Activated naive CD4-positive, alpha-beta T cell treated with anti-CD3 and anti-CD28 coated beads, Interleukin-2, amount 50 U/mL, for 24 hours (primary cell): ENCODE results near the gene GARNL3.

Experiments used
- H3K27ac Mint-ChIP-seq: one replicate; pipeline ENCODE4 v1.8.0; 2021; ENCODE audit warnings: mild to moderate bottlenecking, mixed read lengths
- H3K27me3 Mint-ChIP-seq: one replicate; pipeline ENCODE4 v1.8.0; 2021; ENCODE audit warnings: mixed read lengths
- H3K36me3 Mint-ChIP-seq: one replicate; pipeline ENCODE4 v1.8.0; 2021; ENCODE audit warnings: mixed read lengths
- H3K4me1 Mint-ChIP-seq: one replicate; pipeline ENCODE4 v1.8.0; 2021; ENCODE audit warnings: mixed read lengths
- H3K4me3 Mint-ChIP-seq: one replicate; pipeline ENCODE4 v1.8.0; 2021; ENCODE audit warnings: mild to moderate bottlenecking, mixed read lengths
- H3K9me3 Mint-ChIP-seq: one replicate; pipeline ENCODE4 v1.8.0; 2021; ENCODE audit warnings: mixed read lengths

Gene GARNL3

GRCh38 chr9:127422133-127422782, 157.7 kb downstream of the GARNL3 start:
- no peak overlapping the region for H3K27ac Mint-ChIP-seq
- no peaks in the 10 kb centered on the region for H3K9me3 Mint-ChIP-seq
- peaks cover 1% of the 10 kb centered on the region for H3K27me3 Mint-ChIP-seq
- peaks cover 38% of the 10 kb centered on the region for H3K4me1 Mint-ChIP-seq
- peaks cover 10% of the 10 kb centered on the region for H3K36me3 Mint-ChIP-seq
- H3K4me3 Mint-ChIP-seq: no peak overlapping the region

GRCh38 chr9:127422787-127423186, 158.2 kb downstream of the GARNL3 start:
- peaks cover 10% of the 10 kb centered on the region for H3K36me3 Mint-ChIP-seq
- peaks cover 41% of the 10 kb centered on the region for H3K4me1 Mint-ChIP-seq
- no peaks in the 10 kb centered on the region for H3K9me3 Mint-ChIP-seq
- peak overlapping the region; percentile 62 for H3K27ac Mint-ChIP-seq
- peak overlapping the region; percentile 99 for H3K4me3 Mint-ChIP-seq
- peaks cover 1% of the 10 kb centered on the region for H3K27me3 Mint-ChIP-seq

- peak overlapping the region; percentile 99 for H3K4me3 Mint-ChIP-seq
- peaks cover 1% of the 10 kb centered on the region for H3K27me3 Mint-ChIP-seq
- no peaks in the 10 kb centered on the region for H3K9me3 Mint-ChIP-seq
- H3K36me3 Mint-ChIP-seq: peaks cover 14% of the 10 kb centered on the region
- H3K27ac Mint-ChIP-seq: peak overlapping the region; percentile 99
- peaks cover 49% of the 10 kb centered on the region for H3K4me1 Mint-ChIP-seq
Measured at GRCh38 chr9:127423476-127423933, 158.9 kb downstream of the GARNL3 start.

- Mint-ChIP-seq H3K9me3 (no peaks in the 10 kb centered on the region), H3K36me3 (peaks cover 15% of the 10 kb centered on the region), H3K27me3 (no peaks in the 10 kb centered on the region), H3K4me1 (peaks cover 54% of the 10 kb centered on the region), H3K27ac (peak within 1 kb of the TSS; percentile 99), H3K4me3 (peak within 1 kb of the TSS; percentile 99)
Measured at GRCh38 chr9:127423934-127424675, 159.5 kb downstream of the GARNL3 start, which contains the start of gene ZNF79. TSS of gene ZNF79 (plus strand) at chr9:127424382. CDS start at chr9:127424788, 406 bp downstream.

- peaks cover 54% of the 10 kb centered on the region for H3K4me1 Mint-ChIP-seq
- peak overlapping the region; percentile 99 for H3K27ac Mint-ChIP-seq
- no peaks in the 10 kb centered on the region for H3K27me3 Mint-ChIP-seq
- no peaks in the 10 kb centered on the region for H3K9me3 Mint-ChIP-seq
- H3K36me3 Mint-ChIP-seq: peaks cover 15% of the 10 kb centered on the region
- H3K4me3 Mint-ChIP-seq: peak overlapping the region; percentile 99
Measured at GRCh38 chr9:127424676-127424999, 160.1 kb downstream of the GARNL3 start.

GRCh38 chr9:127426756-127427155, 162.2 kb downstream of the GARNL3 start:
- peaks cover 27% of the 10 kb centered on the region for H3K36me3 Mint-ChIP-seq
- peaks cover 66% of the 10 kb centered on the region for H3K4me1 Mint-ChIP-seq
- H3K27ac Mint-ChIP-seq: peak overlapping the region; percentile 92
- H3K9me3 Mint-ChIP-seq: no peaks in the 10 kb centered on the region
- H3K4me3 Mint-ChIP-seq: peak overlapping the region; percentile 99
- no peaks in the 10 kb centered on the region for H3K27me3 Mint-ChIP-seq

GRCh38 chr9:127428348-127428747, 163.8 kb downstream of the GARNL3 start:
- Mint-ChIP-seq H3K9me3 (no peaks in the 10 kb centered on the region), H3K4me1 (peaks cover 59% of the 10 kb centered on the region), H3K36me3 (peaks cover 30% of the 10 kb centered on the region), H3K27me3 (no peaks in the 10 kb centered on the region), H3K4me3 (peak overlapping the region; percentile 47), H3K27ac (no peak overlapping the region)

GRCh38 chr9:127430415-127430814, 165.8 kb downstream of the GARNL3 start:
- H3K9me3 Mint-ChIP-seq: no peaks in the 10 kb centered on the region
- no peaks in the 10 kb centered on the region for H3K27me3 Mint-ChIP-seq
- no peak overlapping the region for H3K4me3 Mint-ChIP-seq
- peaks cover 35% of the 10 kb centered on the region for H3K36me3 Mint-ChIP-seq
- peaks cover 50% of the 10 kb centered on the region for H3K4me1 Mint-ChIP-seq
- no peak overlapping the region for H3K27ac Mint-ChIP-seq

- Mint-ChIP-seq H3K9me3 (no peaks in the 10 kb centered on the region), H3K27me3 (no peaks in the 10 kb centered on the region), H3K36me3 (peaks cover 26% of the 10 kb centered on the region), H3K27ac (no peak overlapping the region), H3K4me1 (peaks cover 7% of the 10 kb centered on the region), H3K4me3 (no peak overlapping the region)
Measured at GRCh38 chr9:127437497-127438264, 173.1 kb downstream of the GARNL3 start.

- Mint-ChIP-seq H3K27me3 (no peaks in the 10 kb centered on the region), H3K27ac (no peak overlapping the region), H3K4me1 (peaks cover 7% of the 10 kb centered on the region), H3K9me3 (no peaks in the 10 kb centered on the region), H3K4me3 (no peak overlapping the region), H3K36me3 (peaks cover 22% of the 10 kb centered on the region)
Measured at GRCh38 chr9:127438394-127438793, 173.8 kb downstream of the GARNL3 start.
